ENCODE measurements around the gene MRAS. TPM values are rescaled to one million over a fixed set of nuclear protein-coding genes. Genes with fewer than 3 reads are reported as not detected.

Gene MRAS
- total and polyA plus RNA-seq, 2 of the 13 experiments (the other 11 are each of a cell fraction or from before 2014, with no cell fraction given) = 8.8 to 36.2 TPM

DNA sequence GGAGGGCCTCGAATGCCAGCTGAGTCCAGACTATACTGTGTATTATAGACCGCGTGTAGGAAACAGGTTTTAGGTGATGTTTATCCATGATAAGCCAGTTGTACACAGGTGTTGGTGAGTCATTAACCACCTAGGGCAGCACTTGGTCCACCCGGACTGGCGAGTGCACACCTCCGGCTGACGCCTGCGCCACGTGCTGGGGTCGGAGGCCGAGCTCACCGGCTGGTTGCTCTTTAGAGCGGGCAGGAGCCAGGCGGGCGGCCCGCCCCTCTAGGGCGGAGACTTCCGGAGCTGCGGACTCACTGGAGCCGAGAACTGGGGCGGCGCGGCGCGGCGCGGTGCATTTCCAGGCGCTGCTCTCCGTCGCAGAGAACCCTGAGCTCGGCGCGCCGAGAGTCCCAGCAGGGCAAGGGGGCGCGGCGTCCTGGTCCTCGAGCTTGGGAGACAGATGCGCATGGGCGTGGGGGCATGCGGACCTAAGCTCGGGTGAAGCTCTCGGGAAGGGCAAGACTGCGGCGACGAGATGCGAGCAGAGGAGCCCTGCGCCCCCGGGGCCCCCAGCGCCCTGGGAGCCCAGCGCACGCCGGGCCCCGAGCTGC, 86.0 kb downstream of the MRAS start, which contains the start of gene ESYT3 (continued):
- TF ChIP-seq, protein P1, sequence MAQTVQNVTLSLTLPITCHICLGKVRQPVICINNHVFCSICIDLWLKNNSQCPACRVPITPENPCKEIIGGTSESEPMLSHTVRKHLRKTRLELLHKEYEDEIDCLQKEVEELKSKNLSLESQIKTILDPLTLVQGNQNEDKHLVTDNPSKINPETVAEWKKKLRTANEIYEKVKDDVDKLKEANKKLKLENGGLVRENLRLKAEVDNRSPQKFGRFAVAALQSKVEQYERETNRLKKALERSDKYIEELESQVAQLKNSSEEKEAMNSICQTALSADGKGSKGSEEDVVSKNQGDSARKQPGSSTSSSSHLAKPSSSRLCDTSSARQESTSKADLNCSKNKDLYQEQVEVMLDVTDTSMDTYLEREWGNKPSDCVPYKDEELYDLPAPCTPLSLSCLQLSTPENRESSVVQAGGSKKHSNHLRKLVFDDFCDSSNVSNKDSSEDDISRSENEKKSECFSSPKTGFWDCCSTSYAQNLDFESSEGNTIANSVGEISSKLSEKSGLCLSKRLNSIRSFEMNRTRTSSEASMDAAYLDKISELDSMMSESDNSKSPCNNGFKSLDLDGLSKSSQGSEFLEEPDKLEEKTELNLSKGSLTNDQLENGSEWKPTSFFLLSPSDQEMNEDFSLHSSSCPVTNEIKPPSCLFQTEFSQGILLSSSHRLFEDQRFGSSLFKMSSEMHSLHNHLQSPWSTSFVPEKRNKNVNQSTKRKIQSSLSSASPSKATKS (CRISPR knock-in tag; IDR thresholded peaks at IDR 0.05) = peak; percentile 97
- TF ChIP-seq SP2 (CRISPR knock-in tag; IDR thresholded peaks at IDR 0.05) (peak; percentile 58), KLF11 (CRISPR knock-in tag; IDR thresholded peaks at IDR 0.05) (peak; percentile 91; the same call in 1 of the 2 replicates), ZNF710 (CRISPR knock-in tag; IDR thresholded peaks at IDR 0.05; ENCODE audit: borderline replicate concordance) (peak; percentile 51; the same call in 1 of the 2 replicates), REST (IDR thresholded peaks at IDR 0.05; ENCODE audit: borderline replicate concordance in 1 of 2, low read depth in 1 of 2, low read length in 2 of 2) (no peak), RARG (CRISPR knock-in tag; IDR thresholded peaks at IDR 0.05; ENCODE audit: low read depth) (no peak), ZFY (CRISPR knock-in tag; IDR thresholded peaks at IDR 0.05) (peak; percentile 90), NFE2L1 (CRISPR knock-in tag; IDR thresholded peaks at IDR 0.05; ENCODE audit: borderline replicate concordance) (no peak), NR3C1 (CRISPR knock-in tag; IDR thresholded peaks at IDR 0.05) (no peak), CREBL2 (CRISPR knock-in tag; IDR thresholded peaks at IDR 0.05; ENCODE audit: borderline replicate concordance) (peak; percentile 75; the same call in 1 of the 2 replicates), ZNF644 (CRISPR knock-in tag; IDR thresholded peaks at IDR 0.05; ENCODE audit: low read depth) (peak; percentile 10; the same call in 1 of the 2 replicates), CEBPZ (IDR thresholded peaks at IDR 0.05; ENCODE audit: low read length) (no peak)
- TF ChIP-seq, protein P2, sequence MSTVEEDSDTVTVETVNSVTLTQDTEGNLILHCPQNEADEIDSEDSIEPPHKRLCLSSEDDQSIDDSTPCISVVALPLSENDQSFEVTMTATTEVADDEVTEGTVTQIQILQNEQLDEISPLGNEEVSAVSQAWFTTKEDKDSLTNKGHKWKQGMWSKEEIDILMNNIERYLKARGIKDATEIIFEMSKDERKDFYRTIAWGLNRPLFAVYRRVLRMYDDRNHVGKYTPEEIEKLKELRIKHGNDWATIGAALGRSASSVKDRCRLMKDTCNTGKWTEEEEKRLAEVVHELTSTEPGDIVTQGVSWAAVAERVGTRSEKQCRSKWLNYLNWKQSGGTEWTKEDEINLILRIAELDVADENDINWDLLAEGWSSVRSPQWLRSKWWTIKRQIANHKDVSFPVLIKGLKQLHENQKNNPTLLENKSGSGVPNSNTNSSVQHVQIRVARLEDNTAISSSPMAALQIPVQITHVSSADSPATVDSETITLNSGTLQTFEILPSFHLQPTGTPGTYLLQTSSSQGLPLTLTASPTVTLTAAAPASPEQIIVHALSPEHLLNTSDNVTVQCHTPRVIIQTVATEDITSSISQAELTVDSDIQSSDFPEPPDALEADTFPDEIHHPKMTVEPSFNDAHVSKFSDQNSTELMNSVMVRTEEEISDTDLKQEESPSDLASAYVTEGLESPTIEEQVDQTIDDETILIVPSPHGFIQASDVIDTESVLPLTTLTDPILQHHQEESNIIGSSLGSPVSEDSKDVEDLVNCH (CRISPR knock-in tag; IDR thresholded peaks at IDR 0.05) = no peak
